GM12875 (cell line): ENCODE results near the gene AFDN.

Source experiments
- H3K4me3 ChIP-seq: one replicate; pipeline ENCODE4 v1.5.1; 2011; ENCODE audit warnings: low read depth, low read length, control low read depth
- TF ChIP-seq, protein P1 (sequence below): IDR thresholded peaks from 2 replicates; pipeline ENCODE4 v1.5.1; 2011; ENCODE audit warnings: low read depth, mild to moderate bottlenecking, control low read depth, inconsistent platforms, low read length, moderate library complexity, borderline replicate concordance; ENCODE audit not compliant: insufficient read depth

The AFDN gene

DNA sequence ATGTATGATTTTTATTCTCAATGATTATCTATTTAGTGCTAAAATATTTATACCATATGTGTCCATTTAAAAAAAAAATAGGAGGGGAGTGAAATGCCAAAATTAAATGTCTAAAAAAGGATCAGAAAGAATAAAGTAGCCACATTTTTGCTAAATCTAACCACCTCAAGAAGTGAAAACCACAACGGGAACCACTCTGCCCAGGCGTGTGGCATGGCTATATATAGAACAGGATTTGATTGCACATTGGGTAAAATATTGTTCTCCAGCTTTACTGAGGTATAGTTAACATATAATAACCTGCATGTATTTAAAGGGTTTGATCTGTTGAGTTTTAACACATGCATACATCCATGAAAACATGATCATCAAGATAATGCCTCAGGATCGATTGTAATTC lies 19.0 kb upstream of the AFDN start:
- TF ChIP-seq, protein P1, sequence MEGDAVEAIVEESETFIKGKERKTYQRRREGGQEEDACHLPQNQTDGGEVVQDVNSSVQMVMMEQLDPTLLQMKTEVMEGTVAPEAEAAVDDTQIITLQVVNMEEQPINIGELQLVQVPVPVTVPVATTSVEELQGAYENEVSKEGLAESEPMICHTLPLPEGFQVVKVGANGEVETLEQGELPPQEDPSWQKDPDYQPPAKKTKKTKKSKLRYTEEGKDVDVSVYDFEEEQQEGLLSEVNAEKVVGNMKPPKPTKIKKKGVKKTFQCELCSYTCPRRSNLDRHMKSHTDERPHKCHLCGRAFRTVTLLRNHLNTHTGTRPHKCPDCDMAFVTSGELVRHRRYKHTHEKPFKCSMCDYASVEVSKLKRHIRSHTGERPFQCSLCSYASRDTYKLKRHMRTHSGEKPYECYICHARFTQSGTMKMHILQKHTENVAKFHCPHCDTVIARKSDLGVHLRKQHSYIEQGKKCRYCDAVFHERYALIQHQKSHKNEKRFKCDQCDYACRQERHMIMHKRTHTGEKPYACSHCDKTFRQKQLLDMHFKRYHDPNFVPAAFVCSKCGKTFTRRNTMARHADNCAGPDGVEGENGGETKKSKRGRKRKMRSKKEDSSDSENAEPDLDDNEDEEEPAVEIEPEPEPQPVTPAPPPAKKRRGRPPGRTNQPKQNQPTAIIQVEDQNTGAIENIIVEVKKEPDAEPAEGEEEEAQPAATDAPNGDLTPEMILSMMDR, result no peak
- H3K4me3 ChIP-seq, result no peak overlapping the region

DNA sequence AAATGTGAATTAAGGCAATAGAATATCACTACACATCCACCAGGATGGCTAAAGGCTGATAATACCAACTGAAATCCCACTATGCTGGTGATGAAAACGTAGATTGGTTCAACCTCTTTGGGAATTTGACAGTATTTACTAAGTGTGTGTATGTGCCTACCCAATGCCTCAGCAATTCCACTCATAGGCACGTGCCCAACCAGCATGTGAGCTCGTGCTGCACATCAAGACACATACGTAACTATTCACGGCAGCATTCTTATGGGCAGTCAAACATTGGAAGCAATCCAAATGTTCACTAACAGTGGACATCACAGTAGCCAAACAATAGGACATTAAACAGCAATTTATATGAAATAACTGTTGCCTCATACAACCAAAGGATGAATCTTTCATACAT lies 15.7 kb upstream of the AFDN start:
- TF ChIP-seq, protein P1, result no peak
- H3K4me3 ChIP-seq, result no peak overlapping the region

DNA sequence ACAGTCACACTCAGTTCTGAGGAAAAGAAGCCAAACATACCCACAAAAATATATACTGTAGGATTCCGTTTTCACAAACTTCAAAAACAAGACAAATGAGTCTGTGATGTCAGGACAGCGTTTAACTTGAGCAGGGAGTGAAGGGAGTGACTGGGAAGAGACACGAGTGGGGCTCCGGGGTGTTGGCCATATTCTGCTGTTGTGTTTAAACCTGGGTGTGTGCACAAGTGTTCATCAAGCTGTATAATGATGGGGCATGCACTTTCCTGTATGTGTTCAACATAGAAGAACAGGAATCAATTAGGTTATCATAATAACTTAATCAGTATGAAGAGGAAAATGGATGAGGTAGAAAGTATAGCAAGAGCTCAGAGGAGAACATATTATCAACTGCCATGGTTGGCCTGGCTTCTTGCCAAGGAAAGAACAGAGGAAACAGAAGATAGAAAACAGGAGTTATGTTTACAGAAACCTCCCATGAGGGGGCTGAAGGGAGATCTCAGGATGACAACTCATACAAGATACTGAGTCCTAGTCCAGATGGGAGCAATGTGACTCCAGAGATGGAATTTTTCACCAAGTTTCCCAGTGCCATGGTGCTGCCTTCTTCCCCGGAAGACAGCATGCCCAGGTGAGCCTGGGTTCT lies 15.1 kb upstream of the AFDN start:
- no peak overlapping the region for H3K4me3 ChIP-seq
- TF ChIP-seq, protein P1, result no peak

DNA sequence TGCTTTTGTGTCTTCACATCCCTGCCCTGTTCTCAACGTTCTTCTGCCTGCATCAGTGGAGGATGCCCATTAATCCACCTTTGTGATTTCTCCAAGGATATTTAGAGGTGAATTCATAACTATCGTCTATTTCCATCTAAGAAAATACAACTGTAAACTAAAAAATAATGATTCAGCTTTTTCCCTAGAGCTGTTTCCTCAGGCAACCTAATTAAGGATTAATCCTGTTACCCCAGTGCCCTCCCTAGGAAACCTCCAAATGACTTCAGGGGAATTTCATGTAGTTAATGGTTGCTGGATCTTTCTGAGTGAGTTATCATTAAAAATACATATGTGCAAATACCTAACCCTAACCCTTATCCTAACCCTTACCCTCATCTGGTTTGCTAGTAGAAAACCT lies 14.6 kb upstream of the AFDN start:
- no peak overlapping the region for H3K4me3 ChIP-seq
- TF ChIP-seq, protein P1, result no peak

DNA sequence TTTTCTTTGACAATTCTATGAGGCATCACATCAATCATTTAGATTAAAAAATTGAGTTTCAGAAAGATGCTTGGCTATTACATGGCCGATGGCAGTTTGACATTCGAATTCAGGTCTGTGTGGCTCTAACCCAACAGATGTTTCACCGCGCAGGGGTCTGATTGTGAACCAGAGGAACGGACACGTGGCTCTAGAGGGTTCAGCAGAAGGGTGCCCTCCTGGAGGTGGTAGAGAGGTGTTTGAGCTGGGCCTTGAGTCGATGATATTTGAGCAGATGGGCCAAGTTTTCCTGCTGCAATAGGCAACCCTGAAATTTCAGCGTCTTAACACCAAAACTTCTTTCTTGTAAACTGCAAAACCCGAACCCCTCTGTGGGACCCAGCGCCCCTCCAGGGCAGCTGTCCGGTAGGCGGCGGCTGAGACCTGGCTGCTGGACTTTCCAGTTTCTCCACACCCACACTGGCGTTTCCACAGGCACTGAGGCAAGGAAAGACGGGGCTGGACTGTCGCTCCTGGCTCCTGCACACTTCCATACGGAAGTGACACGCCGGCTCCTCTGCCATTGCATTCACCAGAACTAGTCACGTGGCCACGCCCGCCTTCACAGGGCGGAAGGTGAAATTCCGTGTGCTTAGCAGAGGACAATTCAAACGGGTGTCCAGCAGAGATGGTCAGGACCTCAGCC lies 11.3 kb upstream of the AFDN start:
- TF ChIP-seq, protein P1, result no peak

DNA sequence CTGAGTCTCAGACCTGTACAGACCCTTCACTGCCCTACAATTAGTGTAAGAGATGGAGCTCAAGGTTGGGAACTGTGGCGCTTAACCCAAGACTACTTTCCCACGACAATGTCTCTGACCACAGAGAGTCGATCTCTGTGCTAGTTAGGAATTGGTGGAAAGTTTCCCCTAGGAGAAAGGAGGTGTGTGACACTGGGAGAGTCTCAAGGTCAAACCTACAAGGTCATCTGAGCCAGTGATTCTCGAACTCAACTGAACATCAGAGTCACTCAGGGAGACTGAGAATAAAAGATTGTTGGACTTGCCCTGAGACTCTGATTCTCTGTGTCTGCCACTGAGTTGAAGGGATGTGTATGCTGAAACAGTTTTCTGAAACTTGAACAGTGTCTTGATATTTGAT lies 9.7 kb upstream of the AFDN start:
- H3K4me3 ChIP-seq, result no peak overlapping the region
- TF ChIP-seq, protein P1, result no peak

More for the DNA sequence above, 11.3 kb upstream of the AFDN start:
- H3K4me3 ChIP-seq, result no peak overlapping the region

DNA sequence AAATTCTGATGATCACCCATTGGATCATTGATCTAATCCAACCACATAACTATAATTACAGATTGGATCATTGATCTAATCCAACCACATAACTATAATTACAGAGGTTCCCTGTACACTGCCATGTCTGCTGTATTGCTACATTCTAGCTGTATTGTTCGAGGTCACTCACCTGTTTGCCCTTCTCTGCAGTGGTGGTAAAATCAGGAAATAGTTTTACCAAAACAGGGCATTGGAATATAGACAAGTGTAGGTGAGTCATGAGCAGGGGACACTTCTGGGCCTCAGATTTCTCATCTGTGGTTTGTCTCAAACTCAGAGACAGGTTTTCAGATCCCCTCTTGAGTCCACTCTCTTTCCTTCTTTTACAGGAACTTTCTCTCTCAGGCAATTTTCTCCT lies 9.0 kb upstream of the AFDN start:
- TF ChIP-seq, protein P1, result no peak
- no peak overlapping the region for H3K4me3 ChIP-seq
